HFFc6 (cell line): ENCODE results near the gene ABCG1. TPM values are rescaled to one million over a fixed set of nuclear protein-coding genes. Genes with fewer than 3 reads are reported as not detected.

ENCODE experiments used
- DNase-seq: peaks from one replicate; pipeline ENCODE4 v3.0.0-alpha.2; 2018
- H3K27ac Mint-ChIP-seq: 2 replicates; pipeline ENCODE4 v1.8.0; 2020; ENCODE audit warnings: mild to moderate bottlenecking, mixed read lengths
- H3K27me3 Mint-ChIP-seq: 2 replicates; pipeline ENCODE4 v1.8.0; 2021; ENCODE audit warnings: mild to moderate bottlenecking, moderate library complexity, mixed read lengths; ENCODE audit not compliant: insufficient read depth
- H3K36me3 Mint-ChIP-seq: 2 replicates; pipeline ENCODE4 v1.8.0; 2021; ENCODE audit warnings: low read depth, mixed read lengths
- H3K4me1 Mint-ChIP-seq: 2 replicates; pipeline ENCODE4 v1.8.0; 2020; ENCODE audit warnings: low read depth, mixed read lengths
- H3K4me3 Mint-ChIP-seq: 2 replicates; pipeline ENCODE4 v1.8.0; 2020; ENCODE audit warnings: mild to moderate bottlenecking, moderate library complexity, mixed read lengths
- H3K9me3 Mint-ChIP-seq: 2 replicates; pipeline ENCODE4 v1.8.0; 2020; ENCODE audit warnings: mild to moderate bottlenecking, mixed read lengths
- total RNA-seq, 6 experiments: library from RNA; stranded (reverse); fragmentation: NEBNext Ultra II Directional; extraction: Animal tissue kit (Norgen Biotek cat#: 25700); gene quantifications; 2 replicates in 1 of 6; 3 replicates in 5 of 6; pipeline ENCODE4 v1.2.3, GENCODE V29; 2021
- TF ChIP-seq, protein P1 (sequence below): fragments of 200-600 bp; sonication (generic); IDR thresholded peaks from 2 replicates; pipeline ENCODE4 v1.5.0; 2021; ENCODE audit warnings: antibody characterized with exemption, mild to moderate bottlenecking

Gene ABCG1
- total RNA-seq, 6 experiments from 2014 or later: not detected

DNA sequence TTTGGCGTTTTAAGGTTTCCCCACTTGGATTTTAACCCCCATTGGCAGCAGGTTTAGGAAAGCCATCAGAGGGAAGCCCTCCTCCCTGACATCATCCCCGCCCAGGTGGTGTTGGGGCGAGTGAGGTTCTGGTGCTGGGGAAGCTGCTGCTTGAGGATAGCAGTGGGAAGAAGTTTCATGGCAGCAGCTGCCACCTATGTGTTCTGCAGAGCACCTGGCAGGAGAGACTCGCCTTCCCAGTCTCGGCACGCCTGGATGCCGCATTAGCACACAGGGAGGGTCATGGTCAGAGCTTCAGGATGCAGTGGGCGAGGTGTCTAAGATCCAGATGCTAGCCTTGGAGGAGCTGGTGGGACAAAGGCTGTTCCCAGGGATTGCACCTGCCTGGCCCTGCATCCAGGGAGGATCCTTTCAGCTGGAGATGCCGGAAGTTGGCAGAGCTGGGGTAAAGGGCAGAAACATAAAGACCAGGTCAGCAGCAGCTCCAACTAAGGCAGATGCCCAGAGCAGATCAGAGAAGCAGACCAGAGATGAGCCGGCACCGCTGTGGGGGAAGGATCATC, 33.9 kb downstream of the ABCG1 start:
- no peak for DNase-seq
- H3K36me3 Mint-ChIP-seq: no peaks in the 10 kb centered on the region
- H3K4me3 Mint-ChIP-seq: no peak overlapping the region
- H3K27ac Mint-ChIP-seq: no peak overlapping the region
- H3K27me3 Mint-ChIP-seq: peaks cover 4% of the 10 kb centered on the region
- TF ChIP-seq, protein P1, sequence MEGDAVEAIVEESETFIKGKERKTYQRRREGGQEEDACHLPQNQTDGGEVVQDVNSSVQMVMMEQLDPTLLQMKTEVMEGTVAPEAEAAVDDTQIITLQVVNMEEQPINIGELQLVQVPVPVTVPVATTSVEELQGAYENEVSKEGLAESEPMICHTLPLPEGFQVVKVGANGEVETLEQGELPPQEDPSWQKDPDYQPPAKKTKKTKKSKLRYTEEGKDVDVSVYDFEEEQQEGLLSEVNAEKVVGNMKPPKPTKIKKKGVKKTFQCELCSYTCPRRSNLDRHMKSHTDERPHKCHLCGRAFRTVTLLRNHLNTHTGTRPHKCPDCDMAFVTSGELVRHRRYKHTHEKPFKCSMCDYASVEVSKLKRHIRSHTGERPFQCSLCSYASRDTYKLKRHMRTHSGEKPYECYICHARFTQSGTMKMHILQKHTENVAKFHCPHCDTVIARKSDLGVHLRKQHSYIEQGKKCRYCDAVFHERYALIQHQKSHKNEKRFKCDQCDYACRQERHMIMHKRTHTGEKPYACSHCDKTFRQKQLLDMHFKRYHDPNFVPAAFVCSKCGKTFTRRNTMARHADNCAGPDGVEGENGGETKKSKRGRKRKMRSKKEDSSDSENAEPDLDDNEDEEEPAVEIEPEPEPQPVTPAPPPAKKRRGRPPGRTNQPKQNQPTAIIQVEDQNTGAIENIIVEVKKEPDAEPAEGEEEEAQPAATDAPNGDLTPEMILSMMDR: no peak
- H3K4me1 Mint-ChIP-seq: no peaks in the 10 kb centered on the region
- H3K9me3 Mint-ChIP-seq: peaks cover 8% of the 10 kb centered on the region

DNA sequence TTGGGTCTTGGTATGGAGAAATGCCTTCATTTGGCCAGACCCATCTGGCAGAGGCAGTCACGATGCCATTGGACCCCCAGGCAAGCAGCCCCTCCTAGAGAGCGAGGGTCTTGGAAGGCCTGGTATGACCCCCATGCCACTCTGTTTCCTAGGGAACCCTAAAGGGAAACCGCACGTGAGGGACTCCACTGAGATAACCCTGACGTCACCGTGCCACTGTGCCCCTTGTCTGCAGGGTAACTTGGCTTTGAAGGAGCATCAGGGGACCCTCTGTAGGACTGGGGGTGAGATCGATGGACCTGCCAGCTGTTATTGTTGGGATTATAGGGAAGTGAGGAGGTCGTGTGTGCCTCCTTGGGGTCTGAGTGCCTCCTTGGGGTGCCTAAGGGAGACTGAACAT, 34.5 kb downstream of the ABCG1 start:
- Mint-ChIP-seq H3K4me3 (no peak overlapping the region), H3K9me3 (peaks cover 4% of the 10 kb centered on the region), H3K36me3 (no peaks in the 10 kb centered on the region), H3K27me3 (peaks cover 4% of the 10 kb centered on the region), H3K4me1 (no peaks in the 10 kb centered on the region), H3K27ac (no peak overlapping the region)
- TF ChIP-seq, protein P1: no peak
- no peak for DNase-seq

DNA sequence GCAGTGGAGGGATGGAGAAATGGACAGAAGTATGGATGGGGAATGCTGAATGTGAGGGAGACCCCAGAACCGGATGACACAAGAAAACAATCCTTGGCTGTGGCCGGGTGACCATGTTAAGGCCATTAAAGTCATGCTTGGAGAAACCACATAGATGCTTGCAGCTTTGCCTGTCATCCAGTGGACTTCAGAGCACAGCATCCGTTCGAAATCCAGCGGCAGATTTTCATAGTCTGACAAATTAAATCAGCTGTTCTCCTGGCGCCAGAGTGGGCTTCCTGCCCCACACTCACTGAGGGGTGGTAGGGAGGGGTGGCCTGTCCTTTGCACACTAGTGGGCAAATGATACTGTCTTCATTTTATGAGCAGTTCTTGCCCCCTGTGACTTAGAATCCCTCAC, 35.1 kb downstream of the ABCG1 start:
- DNase-seq: no peak
- no peaks in the 10 kb centered on the region for H3K4me1 Mint-ChIP-seq
- TF ChIP-seq, protein P1: no peak
- H3K27me3 Mint-ChIP-seq: peaks cover 6% of the 10 kb centered on the region
- H3K27ac Mint-ChIP-seq: no peak overlapping the region
- H3K9me3 Mint-ChIP-seq: peaks cover 4% of the 10 kb centered on the region
- no peaks in the 10 kb centered on the region for H3K36me3 Mint-ChIP-seq
- H3K4me3 Mint-ChIP-seq: no peak overlapping the region

DNA sequence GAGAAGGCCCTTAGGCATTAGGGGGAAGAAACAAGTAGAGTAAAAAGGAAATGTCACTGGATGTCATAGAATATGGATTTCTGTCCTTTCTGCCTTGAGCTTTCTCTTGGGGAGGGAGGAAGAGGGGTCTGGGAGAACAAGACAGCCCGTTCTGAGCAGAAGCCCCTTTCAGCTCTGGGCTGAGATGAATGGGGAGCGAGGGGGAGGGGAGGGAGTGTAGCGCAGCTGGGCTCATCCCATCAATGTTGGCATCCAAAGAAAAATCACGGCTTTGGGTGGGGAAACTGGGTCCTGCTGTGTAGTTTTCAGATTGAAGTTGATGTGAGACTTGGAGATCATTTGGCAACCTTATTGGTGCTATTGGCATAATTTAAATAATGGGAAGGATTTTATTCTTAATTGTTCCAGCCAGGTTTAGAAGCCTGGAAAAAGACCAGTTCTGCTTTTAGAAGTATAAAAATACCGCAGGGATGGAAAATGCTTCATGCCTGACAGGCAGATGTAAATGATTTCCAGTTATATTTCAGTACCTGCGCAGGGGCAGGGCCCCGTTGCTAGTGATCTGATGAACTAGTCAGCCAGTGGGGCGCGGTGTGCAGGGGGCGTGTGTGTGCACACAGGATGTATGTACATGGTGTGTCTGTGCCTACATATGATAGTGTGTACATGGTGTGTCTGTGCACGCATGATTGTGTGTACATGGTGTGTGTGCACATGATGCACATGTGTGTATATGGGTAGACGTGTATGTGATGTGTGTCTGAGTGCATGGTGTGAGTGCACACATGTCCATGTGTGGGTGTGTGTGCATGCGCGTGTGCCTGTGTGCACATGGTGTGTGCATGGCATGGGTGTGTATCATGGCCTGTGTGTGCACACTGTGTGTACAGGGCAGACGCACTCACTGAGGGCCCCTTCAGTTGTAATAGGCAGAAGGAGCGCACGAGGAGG, 36.0 kb downstream of the ABCG1 start:
- Mint-ChIP-seq H3K36me3 (no peaks in the 10 kb centered on the region), H3K4me1 (no peaks in the 10 kb centered on the region), H3K9me3 (peaks cover 4% of the 10 kb centered on the region), H3K27me3 (peaks cover 7% of the 10 kb centered on the region), H3K4me3 (no peak overlapping the region), H3K27ac (no peak overlapping the region)
- TF ChIP-seq, protein P1: no peak
- DNase-seq: no peak

DNA sequence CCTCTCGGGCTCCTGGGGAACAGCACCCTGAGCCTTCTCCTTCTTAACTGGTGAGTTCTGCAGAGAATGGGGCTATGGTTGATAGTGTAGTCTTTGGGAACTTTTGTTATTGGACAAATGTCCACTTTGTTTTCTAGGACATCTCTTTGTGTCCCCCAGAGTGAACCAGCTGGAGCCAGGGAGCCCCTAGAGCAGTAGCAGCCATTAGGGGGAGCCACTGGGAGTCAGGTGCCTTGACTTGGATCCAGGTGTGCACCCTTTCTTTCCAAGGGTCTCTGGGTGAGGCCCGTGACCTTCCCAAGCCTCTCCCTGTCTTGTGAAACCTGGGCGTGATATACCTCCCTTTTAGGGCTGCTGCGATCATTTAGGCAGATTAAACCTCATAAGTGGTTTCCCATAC, 36.9 kb downstream of the ABCG1 start:
- no peaks in the 10 kb centered on the region for H3K4me1 Mint-ChIP-seq
- H3K9me3 Mint-ChIP-seq: peaks cover 4% of the 10 kb centered on the region
- no peaks in the 10 kb centered on the region for H3K36me3 Mint-ChIP-seq
- peaks cover 7% of the 10 kb centered on the region for H3K27me3 Mint-ChIP-seq
- no peak overlapping the region for H3K27ac Mint-ChIP-seq
- no peak for DNase-seq
- no peak overlapping the region for H3K4me3 Mint-ChIP-seq
- TF ChIP-seq, protein P1: 0 out of 2 replicates have a peak, but pooled peaks have one; percentile 20
